OCI-LY7 (cell line): Measurements from ENCODE around the gene HIVEP2.

Experiments used
- EZH2phosphoT487 ChIP-seq: fragments of 200-600 bp; sonication (generic); IDR thresholded peaks from 2 replicates; pipeline ENCODE4 v1.6.1; 2018; ENCODE audit warnings: low read depth, borderline replicate concordance, mild to moderate bottlenecking, mixed run types, antibody characterized with exemption, low read length, moderate library complexity, mixed read lengths
- TF ChIP-seq, protein P1 (sequence below): fragments of 200-600 bp; sonication (generic); conservative IDR thresholded peaks from 2 replicates; pipeline ENCODE4 v1.5.1; 2014; ENCODE audit warnings: mild to moderate bottlenecking, antibody characterized with exemption, low read length, moderate library complexity, mixed read lengths

- no peak for TF ChIP-seq EZH2phosphoT487
- TF ChIP-seq, protein P1, sequence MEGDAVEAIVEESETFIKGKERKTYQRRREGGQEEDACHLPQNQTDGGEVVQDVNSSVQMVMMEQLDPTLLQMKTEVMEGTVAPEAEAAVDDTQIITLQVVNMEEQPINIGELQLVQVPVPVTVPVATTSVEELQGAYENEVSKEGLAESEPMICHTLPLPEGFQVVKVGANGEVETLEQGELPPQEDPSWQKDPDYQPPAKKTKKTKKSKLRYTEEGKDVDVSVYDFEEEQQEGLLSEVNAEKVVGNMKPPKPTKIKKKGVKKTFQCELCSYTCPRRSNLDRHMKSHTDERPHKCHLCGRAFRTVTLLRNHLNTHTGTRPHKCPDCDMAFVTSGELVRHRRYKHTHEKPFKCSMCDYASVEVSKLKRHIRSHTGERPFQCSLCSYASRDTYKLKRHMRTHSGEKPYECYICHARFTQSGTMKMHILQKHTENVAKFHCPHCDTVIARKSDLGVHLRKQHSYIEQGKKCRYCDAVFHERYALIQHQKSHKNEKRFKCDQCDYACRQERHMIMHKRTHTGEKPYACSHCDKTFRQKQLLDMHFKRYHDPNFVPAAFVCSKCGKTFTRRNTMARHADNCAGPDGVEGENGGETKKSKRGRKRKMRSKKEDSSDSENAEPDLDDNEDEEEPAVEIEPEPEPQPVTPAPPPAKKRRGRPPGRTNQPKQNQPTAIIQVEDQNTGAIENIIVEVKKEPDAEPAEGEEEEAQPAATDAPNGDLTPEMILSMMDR: no peak
These were observed 21.3 kb upstream of the HIVEP2 start for GRCh38 chr6:142966294-142966693.
